Endothelial cell of umbilical vein (primary cell): Measurements from ENCODE around the gene SOCS7. TPM values are rescaled to one million over a fixed set of nuclear protein-coding genes. Genes with fewer than 3 reads are reported as not detected.

ENCODE experiments used
- BruUV-seq: library from RNA; stranded (reverse); fragments of 400-500 nt; replicated peaks from 2 replicates; lab custom pipeline; 2021; lab: Mats Ljungman, UMichigan
- CTCF ChIA-PET: fragments of 300-600, 350-600 bp; sonication (Branson Sonifier 250); formaldehyde crosslinking; loops from one replicate; lab custom pipeline; 2021; ENCODE audit warnings: antibody characterized with exemption, inconsistent platforms; lab: Charles Lee
- POLR2A ChIA-PET: fragments of 300-600, 350-600 bp; sonication (Branson Sonifier 250); formaldehyde crosslinking; loops from one replicate; lab custom pipeline; 2021; ENCODE audit warnings: antibody characterized with exemption, inconsistent platforms; lab: Charles Lee
- DNase-seq: peaks from one replicate; pipeline ENCODE4 v3.0.0-alpha.2; 2011; ENCODE audit warnings: low read depth, low spot score
- FAIRE-seq: peaks from 2 replicates; lab custom pipeline; 2011; peaks lifted over from hg19 to GRCh38; lab: Jason Lieb, UNC
- H2AFZ ChIP-seq: 2 replicates; pipeline ENCODE4 v1.6.0; 2012; ENCODE audit warnings: low read depth, low read length, control low read depth, inconsistent platforms
- H3K27ac ChIP-seq: 2 replicates; pipeline ENCODE4 v1.5.1; 2011; ENCODE audit warnings: low read depth, mild to moderate bottlenecking, control low read depth, low read length, moderate library complexity; ENCODE audit not compliant: insufficient read depth
- H3K27me3 ChIP-seq, 2 experiments: 2 replicates each; pipeline versions ENCODE4 v1.6.0 to v1.6.1; 2011; ENCODE audit warnings: low read length in 2 of 2, mixed read lengths in 1 of 2; ENCODE audit not compliant: control insufficient read depth in 2 of 2, insufficient read depth in 2 of 2
- H3K36me3 ChIP-seq, 2 experiments: 2 replicates in 1 of 2; 3 replicates in 1 of 2; pipeline ENCODE4 v1.5.1; 2011; ENCODE audit warnings: low read length in 2 of 2, mild to moderate bottlenecking in 1 of 2, moderate library complexity in 1 of 2; ENCODE audit not compliant: control insufficient read depth in 2 of 2, insufficient read depth in 2 of 2; ENCODE audit errors: extremely low read depth in 1 of 2
- H3K4me1 ChIP-seq: 3 replicates; pipeline ENCODE4 v1.5.1; 2011; ENCODE audit warnings: mild to moderate bottlenecking, low read length; ENCODE audit not compliant: control insufficient read depth, insufficient read depth; ENCODE audit errors: extremely low read depth
- H3K4me2 ChIP-seq: 2 replicates; pipeline ENCODE4 v1.6.1; 2011; ENCODE audit warnings: low read length, control low read depth, mixed read lengths; ENCODE audit not compliant: insufficient read depth
- H3K4me3 ChIP-seq, 3 experiments: fragments of 200-600 bp in 1 of 3; sonication (generic), shearing (Covaris generic) in 1 of 3; replicated peaks in 1 of 3; 2 replicates each; pipeline ENCODE4 v1.5.1; 2011 to 2016; ENCODE audit warnings: control low read depth in 3 of 3, low read length in 3 of 3, mild to moderate bottlenecking in 2 of 3, inconsistent platforms in 1 of 3, low read depth in 1 of 3, moderate library complexity in 1 of 3; ENCODE audit not compliant: insufficient read depth in 1 of 3
- H3K79me2 ChIP-seq: 2 replicates; pipeline ENCODE4 v1.6.0; 2012; ENCODE audit warnings: low read length, inconsistent platforms; ENCODE audit not compliant: control insufficient read depth, insufficient read depth
- H3K9ac ChIP-seq: replicated peaks from 2 replicates; pipeline ENCODE3; 2011; ENCODE audit warnings: low read length, control low read depth; ENCODE audit not compliant: insufficient read depth; ENCODE audit errors: extremely low read depth
- H3K9me1 ChIP-seq: replicated peaks from 3 replicates; pipeline ENCODE4 v1.6.0; 2011; ENCODE audit warnings: mild to moderate bottlenecking, low read length; ENCODE audit not compliant: control insufficient read depth, insufficient read depth; ENCODE audit errors: extremely low read depth
- H3K9me3 ChIP-seq: replicated peaks from 2 replicates; pipeline ENCODE4 v1.5.1; 2012; ENCODE audit warnings: low read length, inconsistent platforms; ENCODE audit not compliant: control insufficient read depth, insufficient read depth
- H4K20me1 ChIP-seq: replicated peaks from 2 replicates; pipeline ENCODE3; 2011; ENCODE audit warnings: mild to moderate bottlenecking, low read length; ENCODE audit not compliant: control insufficient read depth, insufficient read depth; ENCODE audit errors: extremely low read depth
- CTCF ChIP-seq, 2 donors: IDR thresholded peaks; 1 replicate in 1 of 2; 2 replicates in 1 of 2; pipeline ENCODE4 v1.5.1; 2011; ENCODE audit warnings: low read length in 2 of 2, mild to moderate bottlenecking in 2 of 2, moderate library complexity in 2 of 2, control low read depth in 1 of 2, inconsistent platforms in 1 of 2, low read depth in 1 of 2; ENCODE audit not compliant: insufficient read depth in 1 of 2; ENCODE audit errors: extremely low read depth in 1 of 2
- EZH2 ChIP-seq: IDR thresholded peaks from 2 replicates; pipeline ENCODE4 v1.6.1; 2012; ENCODE audit warnings: borderline replicate concordance, low read depth, mild to moderate bottlenecking, moderate library complexity, low read length, inconsistent platforms; ENCODE audit not compliant: severe bottlenecking
- FOS ChIP-seq: IDR thresholded peaks from 2 replicates; pipeline ENCODE4 v1.6.1; 2011; ENCODE audit warnings: mild to moderate bottlenecking, low read length, moderate library complexity, borderline replicate concordance; ENCODE audit not compliant: insufficient read depth
- GATA2 ChIP-seq: IDR thresholded peaks from 2 replicates; pipeline ENCODE4 v1.7.0; 2011; ENCODE audit warnings: low read depth, mild to moderate bottlenecking, moderate library complexity, mixed read lengths, low read length; ENCODE audit not compliant: insufficient read length, insufficient read depth
- JUN ChIP-seq: IDR thresholded peaks from 2 replicates; pipeline ENCODE4 v1.6.1; 2011; ENCODE audit warnings: borderline replicate concordance, low read depth; ENCODE audit not compliant: insufficient read length, insufficient read depth
- MAX ChIP-seq: IDR thresholded peaks from 2 replicates; pipeline ENCODE4 v1.6.1; 2011; ENCODE audit not compliant: insufficient read depth, insufficient read length
- MYC ChIP-seq: IDR thresholded peaks from one replicate; pipeline ENCODE4 v1.6.1; 2011; ENCODE audit warnings: mild to moderate bottlenecking, low read depth, low read length
- POLR2A ChIP-seq: IDR thresholded peaks from 2 replicates; pipeline ENCODE4 v1.6.1; 2012; ENCODE audit warnings: low read depth, mild to moderate bottlenecking, control low read depth, low read length
- POLR2AphosphoS5 ChIP-seq: IDR thresholded peaks from 2 replicates; pipeline ENCODE4 v1.6.1; 2012; ENCODE audit warnings: low read depth, mild to moderate bottlenecking, control low read depth, low read length, moderate library complexity; ENCODE audit not compliant: insufficient read depth
- dilution Hi-C: fragments of 300-500 bp; cut with MboI; formaldehyde crosslinking; loops from one replicate; pipeline ENCODE4 v1.15.0; 2019; ENCODE audit warnings: low sequenced_read_pairs; ENCODE audit not compliant: extremely low pct_ligation_motif_present
- intact Hi-C: fragments of 100-400 bp; cut with micrococcal nuclease; formaldehyde crosslinking; loops from one replicate; pipeline ENCODE4 v1.10.0; 2022
- polyA plus RNA-seq, 4 experiments: library from polyadenylated mRNA; depleted of rRNA in 3 of 4; stranded (reverse) in 3 of 4; unstranded in 1 of 4; fragments of >200 nt; gene quantifications; 2 replicates each; pipeline versions ENCODE4 v1.2.1 to v1.2.3, GENCODE V29; 2011 to 2012; ENCODE audit warnings: missing spikeins in 1 of 4
- total RNA-seq: library from RNA; stranded (reverse); gene quantifications from 2 replicates; pipeline ENCODE4 v1.2.3, GENCODE V29; 2021

The SOCS7 gene
- total and polyA plus RNA-seq, 2 donors (not counting 3 experiments of a cell fraction or from before 2014, with no cell fraction given): 5.9 to 10.4 TPM

DNA sequence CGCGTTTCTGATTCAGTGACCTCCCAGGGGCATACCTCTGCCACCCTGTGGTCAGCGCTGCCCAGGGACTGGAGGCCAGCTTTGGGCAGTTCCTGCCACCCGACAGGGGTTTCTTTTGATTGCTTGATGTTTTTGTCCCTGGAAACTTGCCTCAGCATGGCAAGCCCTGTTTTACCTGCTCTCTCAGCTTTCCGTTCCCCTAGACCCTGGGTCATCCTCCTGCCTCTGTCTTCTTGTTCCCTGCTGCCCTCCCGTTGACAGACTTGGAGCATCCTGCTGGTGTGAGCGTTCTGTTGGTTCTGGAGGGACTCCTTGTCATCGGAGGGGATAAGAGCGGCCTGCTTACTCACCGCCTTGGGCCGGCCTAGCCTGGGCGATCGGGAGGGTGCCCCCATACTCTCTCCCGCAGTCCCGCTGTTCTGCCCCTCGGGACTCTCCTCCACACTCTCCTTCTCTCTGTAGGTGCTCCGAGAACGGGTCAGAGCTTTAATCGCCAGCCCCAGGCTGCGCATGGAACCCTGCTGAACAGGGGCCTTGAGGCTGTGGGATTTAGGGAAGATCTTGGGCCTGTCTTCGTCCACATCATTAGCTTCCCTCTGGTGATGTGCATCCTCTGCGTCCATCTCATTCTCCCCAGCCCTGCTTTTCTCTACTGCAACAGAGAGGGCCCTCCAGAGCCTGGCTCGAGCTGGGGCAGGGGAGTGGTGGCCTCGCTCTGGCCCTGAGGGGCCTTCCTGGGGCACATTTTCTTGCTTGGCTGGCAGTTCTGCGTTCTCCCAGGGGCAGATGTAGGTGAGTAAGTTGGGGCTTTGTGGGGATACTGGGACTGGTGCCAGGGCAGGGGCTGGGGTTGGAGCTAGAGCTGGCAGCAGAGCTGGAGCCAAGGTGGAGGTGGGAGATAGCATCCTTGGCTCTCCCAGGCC is 21.6 kb upstream of the SOCS7 start:
- intact Hi-C loops (no loop called here), dilution Hi-C loops (no loop called here)
- CTCF ChIA-PET: interaction anchor here (1.0 to 6.6 kb wide), 5 partner anchors 8 to 23 kb away, joined by 3 to 63 read pairs (median 10); no protein-coding TSS in a partner anchor
- Histone ChIP-seq H3K79me2 (no peaks in the 10 kb centered on the region), H3K27ac (no peak overlapping the region), H3K4me2 (no peak overlapping the region), H3K9ac (no peak overlapping the region), H3K36me3 (no peaks in the 10 kb centered on the region), H2AFZ (no peak overlapping the region), H3K4me1 (peaks cover 5% of the 10 kb centered on the region), H3K27me3 (peaks cover 0 to 3% of the 10 kb centered on the region in 2 experiments), H3K9me1 (no peaks in the 10 kb centered on the region), H4K20me1 (no peaks in the 10 kb centered on the region), H3K9me3 (no peaks in the 10 kb centered on the region), H3K4me3 (no peak overlapping the region)
- DNase-seq (no peak), FAIRE-seq (no peak)
- POLR2A ChIA-PET: no interaction called here
- TF ChIP-seq EZH2 (no peak), MAX (no peak), CTCF (IDR thresholded peaks at IDR 0.05; ENCODE audit: extremely low read depth in 1 of 2, insufficient read depth in 1 of 2, low read depth in 1 of 2, low read length in 2 of 2) (no peak), POLR2A (no peak), FOS (no peak), MYC (no peak), GATA2 (no peak), JUN (no peak), POLR2AphosphoS5 (no peak)
- BruUV-seq: no TSS peak
